Keratinocyte (primary cell): Measurements from ENCODE around the gene LCOR.

Experiments used
- EZH2 ChIP-seq: IDR thresholded peaks from one replicate; pipeline ENCODE4 v1.6.1; 2012; ENCODE audit warnings: inconsistent platforms, mild to moderate bottlenecking, low read length, moderate library complexity
- TF ChIP-seq, protein P1 (sequence below), 3 experiments: IDR thresholded peaks in 1 of 3; conservative IDR thresholded peaks in 1 of 3; optimal IDR thresholded peaks in 1 of 3; 2 replicates in 2 of 3; 3 replicates in 1 of 3; pipeline versions ENCODE3 to v1.5.1; 2011; ENCODE audit warnings: low read length in 3 of 3, mild to moderate bottlenecking in 3 of 3, moderate library complexity in 2 of 3, control low read depth in 1 of 3, inconsistent platforms in 1 of 3; ENCODE audit not compliant: insufficient read depth in 2 of 3; ENCODE audit errors: extremely low read depth in 1 of 3

- TF ChIP-seq, protein P1, sequence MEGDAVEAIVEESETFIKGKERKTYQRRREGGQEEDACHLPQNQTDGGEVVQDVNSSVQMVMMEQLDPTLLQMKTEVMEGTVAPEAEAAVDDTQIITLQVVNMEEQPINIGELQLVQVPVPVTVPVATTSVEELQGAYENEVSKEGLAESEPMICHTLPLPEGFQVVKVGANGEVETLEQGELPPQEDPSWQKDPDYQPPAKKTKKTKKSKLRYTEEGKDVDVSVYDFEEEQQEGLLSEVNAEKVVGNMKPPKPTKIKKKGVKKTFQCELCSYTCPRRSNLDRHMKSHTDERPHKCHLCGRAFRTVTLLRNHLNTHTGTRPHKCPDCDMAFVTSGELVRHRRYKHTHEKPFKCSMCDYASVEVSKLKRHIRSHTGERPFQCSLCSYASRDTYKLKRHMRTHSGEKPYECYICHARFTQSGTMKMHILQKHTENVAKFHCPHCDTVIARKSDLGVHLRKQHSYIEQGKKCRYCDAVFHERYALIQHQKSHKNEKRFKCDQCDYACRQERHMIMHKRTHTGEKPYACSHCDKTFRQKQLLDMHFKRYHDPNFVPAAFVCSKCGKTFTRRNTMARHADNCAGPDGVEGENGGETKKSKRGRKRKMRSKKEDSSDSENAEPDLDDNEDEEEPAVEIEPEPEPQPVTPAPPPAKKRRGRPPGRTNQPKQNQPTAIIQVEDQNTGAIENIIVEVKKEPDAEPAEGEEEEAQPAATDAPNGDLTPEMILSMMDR (optimal IDR thresholded peaks at IDR 0.05 in 1 of 3, IDR thresholded peaks at IDR 0.05 in 1 of 3, conservative IDR thresholded peaks at IDR 0.05 in 1 of 3; ENCODE audit: extremely low read depth in 1 of 3, insufficient read depth in 2 of 3, low read length in 3 of 3) = no peak
- TF ChIP-seq EZH2 = no peak
These were observed 136.8 kb downstream of the LCOR start for GRCh38 chr10:96968682-96969423.
